Activated CD8-positive, alpha-beta memory T cell treated with anti-CD3 and anti-CD28 coated beads for 48 hours (primary cell): ENCODE data around the gene MCM6.
"Not testable (repeated sequence)": the region's sequence is repeated elsewhere in the genome, so short reads cannot be mapped to it uniquely, and the experiment has no call there.

Source experiments
- DNase-seq, 3 experiments: peaks; one replicate each; pipeline ENCODE4 v3.0.0-alpha.2; 2020; ENCODE audit warnings: low read depth in 2 of 3, low spot score in 2 of 3

Gene MCM6

DNA sequence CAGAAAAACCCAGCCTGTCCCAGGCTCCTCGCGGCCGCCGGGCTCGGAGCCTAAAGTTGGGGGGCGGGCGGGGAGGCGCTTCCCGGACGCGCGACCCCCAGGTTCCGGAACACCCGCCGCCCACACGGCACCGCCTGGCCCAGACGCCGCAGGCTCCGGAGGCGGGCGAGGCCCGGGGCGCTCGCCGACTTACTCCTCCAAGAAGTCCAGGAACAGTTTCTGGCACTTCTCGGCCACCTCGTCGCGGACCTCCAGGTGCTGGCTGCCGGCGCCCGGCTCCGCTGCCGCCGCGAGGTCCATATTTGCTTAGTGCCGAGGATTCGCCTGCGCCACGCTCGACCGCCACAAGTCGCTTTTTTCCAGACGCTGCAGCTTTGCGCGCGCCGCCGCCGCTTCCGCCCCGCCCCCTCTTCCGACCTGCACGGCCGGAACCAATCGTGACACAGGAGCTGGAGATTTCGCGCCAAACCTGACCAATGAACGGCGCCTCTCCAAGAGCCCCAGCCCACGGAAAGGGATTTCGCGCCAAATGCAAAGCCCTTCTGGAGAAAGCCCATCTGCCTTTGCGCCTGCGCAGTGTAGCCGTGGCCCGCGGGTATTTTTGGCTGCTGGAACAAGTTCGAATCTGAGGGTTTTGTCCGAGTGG lies at the start of gene MCM6:
TSS of gene MCM6 (minus strand) at position 378 of the 646 bp plus-strand sequence. CDS start at position 300, 78 bp downstream.
- DNase-seq = peak; percentile 88 to 96 (median 95)

DNA sequence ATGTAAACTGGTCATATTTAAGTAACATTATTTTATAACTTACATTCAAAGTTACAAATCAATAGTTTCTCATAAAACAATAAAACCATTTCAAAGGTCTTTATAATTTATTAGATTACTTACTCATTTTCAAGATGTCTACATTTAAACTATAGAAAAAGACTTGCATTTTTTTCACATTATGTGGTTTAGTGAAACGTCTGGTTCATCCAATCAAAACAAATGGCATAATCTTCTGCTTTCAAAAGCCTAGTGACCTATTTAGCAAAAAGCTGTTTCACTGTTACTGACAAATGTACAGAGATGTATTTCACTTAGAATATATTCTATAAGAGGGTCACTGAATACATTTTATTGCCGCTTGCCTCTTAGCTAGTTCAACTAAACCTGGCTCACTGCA lies 49.3 kb upstream of the MCM6 start:
- DNase-seq = no peak

DNA sequence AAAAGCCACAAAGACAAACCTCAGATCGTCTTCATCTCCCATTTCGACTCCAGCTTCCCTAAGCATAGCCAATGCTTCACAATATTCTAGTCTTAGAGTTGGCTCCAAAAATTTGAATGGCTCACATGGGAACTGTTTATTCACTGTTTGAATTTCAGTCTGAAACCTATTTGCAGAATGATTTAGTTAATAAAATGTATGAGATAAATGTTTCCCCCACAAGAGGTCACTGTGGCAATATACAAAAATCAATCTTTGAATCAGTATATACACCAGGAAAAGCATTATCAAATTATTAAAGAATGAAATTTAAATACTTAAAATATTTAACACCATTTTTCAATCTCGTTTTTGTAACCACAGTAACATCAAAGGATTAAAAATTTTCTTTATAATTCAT lies 40.0 kb upstream of the MCM6 start:
- DNase-seq = no peak

DNA sequence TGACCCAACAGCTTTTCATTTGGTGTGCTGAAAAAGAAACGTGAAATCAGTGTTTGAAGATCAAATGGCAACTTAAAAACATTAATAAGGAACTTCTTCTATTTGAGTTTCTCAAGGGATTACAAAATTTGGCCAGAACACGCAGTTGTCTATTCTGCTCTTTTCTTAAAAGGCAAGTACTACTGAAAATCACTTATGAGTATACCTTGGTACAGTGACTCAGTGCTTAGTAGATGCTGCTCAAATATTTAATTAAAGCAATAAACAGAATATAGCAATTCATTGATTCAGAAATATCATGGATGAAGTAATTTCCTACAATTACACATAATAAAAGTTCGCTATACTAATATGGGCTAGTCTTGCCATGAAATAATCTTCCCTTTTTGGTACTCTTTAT lies 38.2 kb upstream of the MCM6 start:
- DNase-seq = no peak

DNA sequence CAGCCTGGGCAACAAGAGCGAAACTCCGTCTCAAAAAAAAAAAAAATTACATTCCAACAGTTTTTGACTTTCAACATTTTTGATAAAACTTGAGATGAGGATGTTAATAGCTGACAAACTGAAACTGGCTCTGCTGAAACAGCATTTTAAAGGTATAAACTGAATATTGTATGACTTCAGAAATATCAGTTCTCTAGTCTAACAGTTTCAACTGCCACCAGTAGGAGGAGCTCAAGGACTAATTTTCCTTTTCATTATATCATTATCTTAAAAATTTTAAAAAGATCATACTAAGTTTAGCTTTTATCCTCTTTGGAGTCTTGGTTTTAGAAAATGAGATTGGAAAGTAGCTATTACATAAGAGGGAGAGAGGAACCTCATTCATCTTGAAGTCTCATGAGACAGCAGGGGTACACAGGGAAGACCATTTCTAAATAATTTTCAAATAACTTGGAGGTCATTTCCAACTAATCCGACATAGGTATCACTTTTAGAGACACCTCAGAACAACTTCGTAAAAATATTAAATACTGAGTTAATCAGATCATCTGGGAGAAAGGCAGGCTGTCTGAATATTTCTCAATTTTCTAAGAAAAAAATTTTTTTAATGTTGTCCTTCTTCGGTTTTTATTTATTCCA lies 37.6 kb upstream of the MCM6 start:
- no peak for DNase-seq

DNA sequence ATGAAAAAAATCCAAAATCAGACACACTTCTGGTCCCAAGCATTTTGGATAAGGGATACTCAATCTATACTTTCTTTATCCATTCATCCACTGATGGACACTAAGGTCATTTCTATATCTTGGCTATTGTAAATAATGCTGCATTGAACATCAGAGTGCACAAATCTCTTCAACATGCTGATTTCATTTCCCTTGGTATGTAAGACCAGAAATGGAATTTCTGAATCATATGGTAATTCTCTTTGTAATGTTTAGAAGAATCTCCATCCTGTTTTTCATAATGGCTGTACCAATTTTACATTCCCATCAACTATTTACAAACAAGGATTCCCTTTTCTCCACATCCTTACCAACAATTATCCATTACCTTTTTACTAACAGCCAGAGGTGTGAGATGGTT lies 33.7 kb upstream of the MCM6 start:
- no peak for DNase-seq

DNA sequence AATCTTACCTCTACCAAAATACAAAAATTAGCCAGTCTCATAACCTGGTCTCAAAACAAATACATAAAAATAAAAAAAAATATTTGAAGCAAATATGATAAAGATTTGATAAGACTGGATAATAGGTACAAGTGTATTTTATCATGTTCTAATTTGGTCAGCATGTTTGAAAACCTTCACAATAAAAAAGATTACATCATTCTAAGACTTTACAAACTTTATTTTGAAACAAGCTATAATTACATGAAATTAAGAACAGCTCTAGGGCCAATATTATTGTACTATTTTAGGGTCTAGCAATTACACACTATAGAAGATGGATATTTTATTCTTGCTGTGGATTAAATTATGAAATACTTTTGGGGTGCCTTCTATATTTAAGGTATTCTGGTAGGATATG lies 29.4 kb upstream of the MCM6 start:
- DNase-seq = no peak

DNA sequence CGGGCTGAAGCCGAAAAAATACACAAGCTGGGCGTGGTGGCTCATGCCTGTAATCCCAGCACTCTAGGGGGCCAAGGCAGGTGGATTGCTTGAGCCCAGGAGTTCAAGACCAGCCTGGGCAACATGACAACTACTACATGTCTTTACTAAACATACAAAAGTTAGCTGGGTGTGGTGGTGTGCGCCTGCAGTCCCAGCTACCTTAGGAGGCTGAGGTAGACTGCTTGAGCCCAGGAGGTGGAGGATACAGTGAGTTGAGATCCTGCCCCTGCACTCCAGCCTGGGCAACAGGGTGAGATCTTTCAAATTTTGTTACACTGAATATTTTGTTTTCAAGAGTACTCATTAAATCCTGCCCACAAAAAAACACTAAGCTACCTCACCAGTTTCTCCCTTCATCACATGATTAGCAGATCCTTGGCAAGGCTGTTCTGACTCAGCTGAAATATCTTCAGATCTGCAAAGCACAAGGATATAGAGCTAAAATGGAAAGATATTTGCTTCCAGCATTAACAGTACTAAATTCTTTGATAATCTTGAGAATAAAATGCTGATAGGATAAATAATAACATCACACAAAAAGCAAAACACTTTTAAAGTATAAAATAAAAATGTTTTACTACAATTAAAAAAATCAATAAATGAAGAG lies 28.2 kb upstream of the MCM6 start:
- no peak for DNase-seq

DNA sequence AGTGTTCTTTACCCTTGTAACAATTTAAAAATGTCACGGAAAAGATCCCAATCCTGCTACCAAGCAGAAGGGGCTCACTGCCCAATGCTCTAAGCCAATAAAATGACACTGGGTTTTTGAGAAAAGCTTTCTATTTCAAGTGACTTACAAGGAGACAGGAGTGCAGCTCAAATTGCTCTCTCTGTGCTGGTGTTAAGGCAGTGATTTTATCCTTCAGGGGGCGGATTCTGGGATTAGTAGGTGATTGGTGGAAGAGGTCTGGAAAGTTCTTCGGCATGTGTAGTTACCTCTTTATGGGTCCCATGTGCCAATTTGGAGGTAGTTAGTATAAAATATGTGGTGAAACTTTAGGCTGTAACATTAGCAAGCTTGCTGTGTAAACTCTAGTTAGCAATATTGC lies 27.4 kb upstream of the MCM6 start:
- DNase-seq = no peak

DNA sequence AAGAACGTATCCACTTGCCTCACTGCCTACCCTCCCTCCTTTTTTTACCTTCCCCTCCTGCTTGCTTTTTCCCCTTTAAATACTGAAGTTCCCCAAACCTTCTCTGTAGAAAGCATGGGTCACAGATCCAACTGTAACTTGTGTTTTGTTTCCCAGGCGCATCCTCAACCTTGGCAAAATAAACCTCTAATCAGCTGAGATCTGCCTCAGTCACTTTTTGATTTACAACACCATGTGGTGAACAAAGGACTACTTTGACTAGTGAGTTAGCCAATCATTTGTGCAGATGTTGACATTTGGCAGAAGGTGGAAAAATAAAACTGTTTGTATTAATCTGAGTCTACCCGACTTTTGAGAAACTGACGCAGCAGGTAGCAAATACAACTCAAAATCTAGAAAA lies 23.3 kb upstream of the MCM6 start:
- DNase-seq = no peak

DNA sequence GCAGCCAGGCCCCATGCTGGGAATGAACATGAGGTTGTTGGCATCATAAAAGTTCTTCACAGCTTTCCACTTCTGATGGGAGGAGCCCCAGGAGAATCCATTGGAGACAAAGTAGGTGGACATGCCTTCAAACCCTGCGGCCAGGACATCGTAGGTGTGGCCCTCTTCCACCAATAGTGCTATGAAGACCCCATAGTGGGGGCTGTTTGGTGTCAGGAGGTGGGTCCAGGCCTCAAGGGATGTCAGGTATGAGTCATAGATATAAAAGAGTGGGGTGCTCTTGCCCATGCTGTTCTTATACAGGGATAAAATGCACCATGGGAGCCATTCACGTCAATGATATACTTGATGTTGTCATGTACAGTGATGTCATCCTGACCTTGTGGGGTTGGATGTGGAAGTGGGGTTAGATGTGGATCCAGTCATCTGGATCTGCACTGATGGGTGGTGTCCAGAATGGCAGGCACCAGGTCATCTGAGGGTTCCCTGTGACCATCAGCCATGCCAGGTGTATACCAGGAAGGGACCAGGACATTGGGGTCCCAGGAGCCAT lies 22.1 kb upstream of the MCM6 start:
- DNase-seq = no peak

DNA sequence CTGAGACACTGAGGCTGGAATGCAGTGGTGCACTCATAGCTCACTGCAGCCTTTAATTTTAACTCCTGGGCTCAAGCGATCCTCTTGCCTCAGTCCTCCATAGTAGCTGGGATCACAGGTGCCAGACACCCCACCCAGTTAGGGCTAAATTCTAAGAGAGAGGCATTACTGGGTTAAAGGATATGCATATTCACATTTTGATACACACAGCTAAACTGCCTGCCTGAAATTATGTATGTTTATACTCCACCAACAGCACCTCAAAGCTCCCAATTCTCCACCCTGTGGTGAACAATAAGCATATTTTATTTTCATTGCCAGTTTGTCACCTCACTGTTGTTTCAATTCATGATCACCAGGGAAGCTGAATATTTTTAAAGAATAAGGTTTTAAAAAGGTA lies 18.7 kb upstream of the MCM6 start:
- DNase-seq = no peak

DNA sequence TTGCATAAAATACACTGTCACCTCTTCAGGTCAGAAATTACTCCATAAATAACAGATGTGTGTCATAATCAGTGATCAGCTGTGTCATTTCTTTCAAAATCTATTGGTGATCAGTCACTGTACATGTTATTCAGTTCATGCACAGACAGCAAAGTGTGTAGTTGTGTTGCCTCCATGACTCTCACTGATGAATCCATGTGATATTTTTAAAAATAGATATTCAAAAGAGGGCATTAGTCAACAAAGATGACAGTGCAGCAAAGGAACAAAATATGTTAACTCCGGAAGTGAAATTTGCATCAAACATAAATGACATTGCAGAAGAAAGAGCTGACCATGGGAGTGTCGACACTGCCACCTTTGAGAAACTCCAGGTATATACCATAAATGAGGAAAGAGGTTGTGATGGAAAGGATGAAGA lies 17.1 kb upstream of the MCM6 start:
- no peak for DNase-seq

DNA sequence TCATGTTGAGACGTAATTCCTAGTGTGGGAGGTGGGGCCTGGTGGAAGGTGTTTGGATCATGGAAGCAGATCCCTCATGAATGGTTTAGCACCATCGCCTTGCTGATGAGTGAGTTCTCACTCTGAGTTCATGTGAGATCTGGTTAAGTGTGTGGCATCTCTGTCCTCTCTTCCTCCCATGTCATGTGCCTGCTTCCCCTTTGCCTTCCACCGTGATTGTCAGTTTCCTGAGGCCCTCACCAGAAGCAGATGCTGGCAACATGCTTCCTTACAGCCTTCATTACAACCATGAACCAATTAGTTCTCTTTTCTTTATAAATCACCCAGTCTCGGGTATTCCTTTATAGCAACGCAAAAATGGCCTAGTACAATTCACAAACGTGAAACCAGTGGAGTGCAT lies 14.6 kb upstream of the MCM6 start:
- DNase-seq = no peak

DNA sequence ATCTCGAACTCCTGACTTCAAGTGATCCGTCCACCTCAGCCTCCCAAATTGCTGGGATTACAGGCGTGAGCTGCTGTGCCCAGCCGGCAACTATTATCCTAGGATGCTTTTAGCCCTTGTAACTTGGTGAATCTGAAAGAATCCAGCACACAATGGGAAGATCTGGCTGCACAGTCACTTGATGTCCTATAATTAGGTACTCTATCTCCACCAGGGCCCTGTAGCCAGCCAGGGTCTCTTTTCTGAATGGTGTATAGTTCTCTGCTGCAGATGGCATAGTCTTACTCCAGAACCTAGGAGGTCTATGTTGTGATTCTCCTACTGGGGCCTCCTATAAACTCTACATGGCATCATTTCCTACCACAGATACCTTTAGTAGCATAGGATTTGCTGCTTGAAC lies 13.9 kb upstream of the MCM6 start:
- DNase-seq = no peak

DNA sequence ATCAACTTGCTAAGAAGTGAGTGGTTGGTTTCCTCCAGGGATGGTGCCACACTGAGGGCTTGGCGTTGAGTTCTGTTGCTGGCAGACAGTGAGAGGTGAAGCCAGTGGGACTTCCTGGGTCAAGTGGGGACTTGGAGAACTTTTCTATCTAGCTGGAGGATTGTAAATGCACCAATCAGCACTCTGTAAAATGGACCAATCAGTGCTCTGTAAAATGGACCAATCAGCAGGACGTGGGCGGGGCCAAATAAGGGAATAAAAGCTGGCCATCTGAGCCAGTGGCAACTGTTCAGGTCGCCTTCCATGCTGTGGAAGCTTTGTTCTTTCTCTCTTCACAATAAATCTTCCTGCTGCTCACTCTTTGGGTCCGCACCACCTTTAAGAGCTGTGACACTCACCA lies 12.3 kb upstream of the MCM6 start:
- not testable (repeated sequence) for DNase-seq

DNA sequence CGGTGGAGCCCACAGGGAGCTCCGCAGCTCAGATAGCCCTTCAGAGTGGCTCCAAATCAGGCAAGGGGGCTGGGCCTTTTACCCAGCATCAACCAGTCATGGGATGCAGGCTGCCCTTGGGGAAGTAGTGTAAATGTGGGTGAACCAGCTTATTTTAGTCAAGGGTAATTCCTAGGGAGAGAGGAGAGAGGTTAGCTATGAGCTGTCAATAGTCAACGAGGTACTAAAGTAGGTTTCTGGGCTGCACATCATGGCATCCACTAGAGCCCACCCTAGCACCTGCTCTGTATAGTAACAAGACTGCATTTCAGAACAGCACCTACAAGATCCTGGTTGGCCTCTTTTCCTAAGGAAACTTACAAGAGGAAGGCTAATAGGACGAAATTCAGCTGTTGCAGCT lies 9.5 kb upstream of the MCM6 start:
- no peak for DNase-seq

DNA sequence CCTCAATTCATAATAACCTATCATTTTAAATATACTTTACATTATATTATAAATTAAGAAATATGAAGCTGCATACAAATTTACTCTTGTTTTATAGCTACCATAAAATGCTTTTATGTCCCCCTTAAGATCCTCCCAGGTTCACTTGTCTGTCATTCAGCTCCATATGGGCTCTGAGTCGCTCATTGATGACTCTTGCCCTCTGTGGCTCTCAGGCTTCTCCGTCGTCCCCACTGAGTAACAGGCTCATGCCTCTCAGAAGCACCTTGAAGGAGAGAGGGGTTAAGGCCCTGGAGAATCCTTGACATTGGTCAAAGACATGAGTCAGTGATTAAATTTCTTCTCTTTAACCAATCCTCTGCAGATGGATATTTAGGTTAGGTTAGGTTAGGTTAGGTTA lies 6.2 kb upstream of the MCM6 start:
- DNase-seq = no peak

DNA sequence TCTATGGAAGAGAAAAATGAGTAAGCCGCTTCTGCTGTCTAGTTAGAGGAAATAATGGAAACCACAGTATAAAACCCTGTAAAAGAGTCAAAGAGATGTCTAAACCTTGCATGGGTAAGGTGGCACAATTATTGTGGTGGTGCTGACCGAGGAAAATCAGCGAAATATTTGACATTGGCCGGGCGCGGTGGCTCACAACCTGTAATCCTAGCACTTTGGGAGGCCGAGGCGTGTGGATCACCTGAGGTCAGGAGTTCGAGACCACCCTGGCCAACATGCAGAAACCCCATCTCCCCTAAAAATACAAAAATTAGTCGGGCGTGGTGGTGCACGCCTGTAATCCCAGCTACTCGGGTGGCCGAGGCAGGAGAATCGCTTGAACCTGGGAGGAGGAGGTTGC lies 527 bp upstream of the MCM6 start:
- not testable (repeated sequence) for DNase-seq

DNA sequence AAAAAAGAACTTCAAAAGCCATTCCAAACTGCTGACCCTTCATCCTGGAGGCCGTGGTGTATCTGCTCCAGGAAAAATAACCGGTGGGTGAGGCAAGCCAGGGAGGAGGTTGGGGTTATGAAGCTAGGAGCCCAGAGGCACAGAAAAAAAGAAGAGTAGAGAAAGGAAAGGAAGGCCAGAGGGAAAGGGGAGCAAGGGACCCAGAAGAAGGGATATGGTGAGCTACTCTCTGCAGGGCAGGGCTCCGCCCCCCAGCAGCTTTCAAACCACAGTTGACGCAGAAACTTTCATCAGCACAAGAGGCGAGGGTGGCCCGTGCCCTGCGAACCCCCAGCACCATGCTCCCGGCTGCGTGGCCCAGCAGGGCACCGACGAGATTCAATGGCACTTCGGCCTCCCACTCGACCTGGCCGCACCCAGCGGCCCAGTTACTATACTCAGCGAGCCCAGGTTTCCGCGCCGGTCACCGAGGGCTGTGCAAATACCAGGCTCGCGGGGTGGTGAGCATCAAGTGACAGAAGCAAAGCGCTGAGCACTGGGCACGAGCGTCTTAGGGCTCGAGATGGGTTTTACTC lies 665 bp downstream of the MCM6 start:
- DNase-seq = peak; percentile 53 to 67 (median 56)

DNA sequence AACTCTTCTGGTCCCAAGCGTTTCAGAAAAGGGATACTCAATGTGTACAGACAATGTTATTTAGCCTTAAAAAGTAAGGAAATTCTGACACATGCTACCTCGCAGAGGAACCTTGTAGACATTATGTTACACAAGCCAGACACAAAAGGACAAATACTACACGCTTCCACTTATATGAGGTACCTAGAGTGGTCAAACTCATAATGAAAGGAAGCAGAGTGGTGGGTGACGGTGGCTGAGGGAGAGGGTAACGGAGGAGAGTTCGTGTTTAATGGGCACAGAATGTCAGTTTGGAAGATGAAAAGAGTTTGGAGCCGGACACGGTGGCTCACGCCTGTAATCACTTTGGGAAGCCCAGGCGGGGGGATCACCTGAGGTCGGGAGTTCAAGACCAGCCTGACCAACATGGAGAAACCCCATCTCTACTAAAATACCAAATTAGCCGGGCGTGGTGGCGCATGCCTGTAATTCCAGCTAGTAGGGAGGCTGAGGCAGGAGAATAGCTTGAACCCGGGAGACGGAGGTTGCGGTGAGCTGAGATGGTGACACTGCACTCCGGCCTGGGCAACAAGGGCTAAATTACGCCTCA lies 1.4 kb downstream of the MCM6 start:
- DNase-seq = no peak

DNA sequence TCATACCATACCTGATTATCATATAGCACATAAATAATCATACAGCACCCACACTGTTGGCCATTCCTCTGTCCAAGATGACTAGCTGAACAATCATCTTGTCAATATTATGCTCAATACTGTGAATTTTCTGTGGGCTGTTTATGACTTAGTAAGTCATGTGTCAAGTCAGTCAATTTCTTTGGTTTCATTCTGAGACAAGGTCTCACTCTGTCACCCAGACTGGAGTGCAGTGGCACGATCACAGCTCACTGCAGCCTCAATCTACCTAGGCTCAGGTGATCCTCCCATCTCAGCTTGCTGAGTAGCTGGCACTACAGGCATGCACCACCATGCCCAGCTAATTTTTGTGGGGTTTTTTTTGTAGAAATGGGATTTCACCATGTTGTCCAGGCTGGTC lies 5.7 kb downstream of the MCM6 start:
- DNase-seq = no peak
